Esophagus mucosa (tissue), 1 donor: ENCODE results near the gene BRCA1. TPM values are rescaled to one million over a fixed set of nuclear protein-coding genes. Genes with fewer than 3 reads are reported as not detected.
"Not testable (repeated sequence)": the region's sequence is repeated elsewhere in the genome, so short reads cannot be mapped to it uniquely, and the experiment has no call there.

Source experiments
- ATAC-seq: fragments of 200-7000 bp; cut with Tn5 transposase; one replicate; pipeline ENCODE4 v1.9.1; 2020
- total RNA-seq: library from RNA; stranded (reverse); gene quantifications from one replicate; pipeline ENCODE4 v1.2.4, GENCODE V29; 2023
- donor health status: DM: yes; HTN: yes; CAD: no.

Gene BRCA1
- 13.0 TPM for total RNA-seq

- peak; percentile 97 for ATAC-seq
Observed at GRCh38 chr17:43125133-43125966, at the start of gene BRCA1. BRCA1 (minus strand) TSS chr17:43125364; CDS start chr17:43124096, 1,268 bp downstream.

GRCh38 chr17:43171586-43172487, 46.7 kb upstream of the BRCA1 start:
- ATAC-seq = peak; percentile 34

- peak; percentile 88 for ATAC-seq
Observed at GRCh38 chr17:43170766-43171585, 45.8 kb upstream of the BRCA1 start, which contains the start of gene NBR1. NBR1 (plus strand) TSS chr17:43171214; CDS start chr17:43175800, 4,586 bp downstream.

GRCh38 chr17:43170140-43170765, 45.1 kb upstream of the BRCA1 start:
- ATAC-seq = peak; percentile 93

GRCh38 chr17:43169561-43170139, 44.5 kb upstream of the BRCA1 start:
- peak; percentile 32 for ATAC-seq

GRCh38 chr17:43165971-43166370, 40.8 kb upstream of the BRCA1 start:
- not testable (repeated sequence) for ATAC-seq

GRCh38 chr17:43159957-43160356, 34.8 kb upstream of the BRCA1 start:
- ATAC-seq = not testable (repeated sequence)

GRCh38 chr17:43159232-43159631, 34.1 kb upstream of the BRCA1 start:
- not testable (repeated sequence) for ATAC-seq

GRCh38 chr17:43155666-43156065, 30.5 kb upstream of the BRCA1 start:
- ATAC-seq = no peak

GRCh38 chr17:43153197-43153835, 28.2 kb upstream of the BRCA1 start:
- not testable (repeated sequence) for ATAC-seq

GRCh38 chr17:43151880-43152456, 26.8 kb upstream of the BRCA1 start:
- ATAC-seq = no peak

GRCh38 chr17:43146649-43147048, 21.5 kb upstream of the BRCA1 start:
- no peak for ATAC-seq

- ATAC-seq = no peak
Observed at GRCh38 chr17:43143201-43143600, 18.0 kb upstream of the BRCA1 start.

GRCh38 chr17:43142153-43142552, 17.0 kb upstream of the BRCA1 start:
- ATAC-seq = no peak

- no peak for ATAC-seq
Observed at GRCh38 chr17:43140396-43141332, 15.5 kb upstream of the BRCA1 start.

- ATAC-seq = not testable (repeated sequence)
Observed at GRCh38 chr17:43138531-43138930, 13.4 kb upstream of the BRCA1 start.

- ATAC-seq = not testable (repeated sequence)
Observed at GRCh38 chr17:43136574-43136973, 11.4 kb upstream of the BRCA1 start.

GRCh38 chr17:43135454-43135819, 10.3 kb upstream of the BRCA1 start:
- no peak for ATAC-seq

GRCh38 chr17:43134774-43135453, 9.8 kb upstream of the BRCA1 start:
- ATAC-seq = no peak
